WI38 (cell line): Measurements from ENCODE around the gene HS6ST3.

Experiments used
- H3K4me3 ChIP-seq: 2 replicates; pipeline ENCODE4 v1.5.1; 2011; ENCODE audit warnings: low read depth, mild to moderate bottlenecking, control low read depth, low read length
- CTCF ChIP-seq: IDR thresholded peaks from 2 replicates; pipeline ENCODE4 v1.5.1; 2012; ENCODE audit warnings: low read depth, mild to moderate bottlenecking, control low read depth, low read length

Gene HS6ST3

GRCh38 chr13:96667294-96668018, 577.5 kb downstream of the HS6ST3 start:
- TF ChIP-seq CTCF: no peak
- H3K4me3 ChIP-seq: no peak overlapping the region

GRCh38 chr13:96671073-96671472, 581.2 kb downstream of the HS6ST3 start:
- H3K4me3 ChIP-seq: no peak overlapping the region
- TF ChIP-seq CTCF: no peak

- H3K4me3 ChIP-seq: no peak overlapping the region
- TF ChIP-seq CTCF: no peak
Measured at GRCh38 chr13:96672016-96672415, 582.1 kb downstream of the HS6ST3 start.

GRCh38 chr13:96673825-96674224, 583.9 kb downstream of the HS6ST3 start:
- no peak for TF ChIP-seq CTCF
- no peak overlapping the region for H3K4me3 ChIP-seq

GRCh38 chr13:96677029-96677428, 587.1 kb downstream of the HS6ST3 start:
- no peak overlapping the region for H3K4me3 ChIP-seq
- no peak for TF ChIP-seq CTCF

- no peak overlapping the region for H3K4me3 ChIP-seq
- TF ChIP-seq CTCF: no peak
Measured at GRCh38 chr13:96678801-96679200, 588.9 kb downstream of the HS6ST3 start.

- TF ChIP-seq CTCF: no peak
- H3K4me3 ChIP-seq: no peak overlapping the region
Measured at GRCh38 chr13:96680898-96681297, 591.0 kb downstream of the HS6ST3 start.
